ENCODE measurements around the gene LRFN3.
"Not testable (repeated sequence)": the region's sequence is repeated elsewhere in the genome, so short reads cannot be mapped to it uniquely, and the experiment has no call there.

LRFN3 gene, protein sequence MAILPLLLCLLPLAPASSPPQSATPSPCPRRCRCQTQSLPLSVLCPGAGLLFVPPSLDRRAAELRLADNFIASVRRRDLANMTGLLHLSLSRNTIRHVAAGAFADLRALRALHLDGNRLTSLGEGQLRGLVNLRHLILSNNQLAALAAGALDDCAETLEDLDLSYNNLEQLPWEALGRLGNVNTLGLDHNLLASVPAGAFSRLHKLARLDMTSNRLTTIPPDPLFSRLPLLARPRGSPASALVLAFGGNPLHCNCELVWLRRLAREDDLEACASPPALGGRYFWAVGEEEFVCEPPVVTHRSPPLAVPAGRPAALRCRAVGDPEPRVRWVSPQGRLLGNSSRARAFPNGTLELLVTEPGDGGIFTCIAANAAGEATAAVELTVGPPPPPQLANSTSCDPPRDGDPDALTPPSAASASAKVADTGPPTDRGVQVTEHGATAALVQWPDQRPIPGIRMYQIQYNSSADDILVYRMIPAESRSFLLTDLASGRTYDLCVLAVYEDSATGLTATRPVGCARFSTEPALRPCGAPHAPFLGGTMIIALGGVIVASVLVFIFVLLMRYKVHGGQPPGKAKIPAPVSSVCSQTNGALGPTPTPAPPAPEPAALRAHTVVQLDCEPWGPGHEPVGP

GRCh38 chr19:35935911-35936737 is at the start of gene LRFN3:
LRFN3 (plus strand) TSS chr19:35936374; CDS start chr19:35939426, 3,052 bp downstream.
- DNase-seq, result no peak

DNA sequence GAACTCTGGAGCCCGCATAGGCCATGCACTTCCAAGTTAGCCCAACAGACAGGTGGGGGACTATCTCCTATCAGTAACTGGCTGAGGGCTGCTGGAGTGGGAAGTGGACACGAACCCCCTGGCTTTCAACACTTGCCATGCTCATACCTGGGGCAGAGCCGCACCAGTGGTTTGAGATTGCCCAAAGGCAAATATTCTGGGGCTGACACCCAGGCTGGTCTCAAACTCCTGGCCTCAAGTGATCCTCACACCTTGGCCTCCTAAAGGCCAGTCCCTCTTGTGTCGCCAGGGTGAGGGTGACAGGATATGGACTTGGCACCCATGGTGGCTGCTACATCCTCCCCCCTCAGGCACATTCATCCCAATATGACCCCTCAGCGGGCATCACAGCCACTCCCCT is 49.0 kb upstream of the LRFN3 start:
- DNase-seq, result no peak

DNA sequence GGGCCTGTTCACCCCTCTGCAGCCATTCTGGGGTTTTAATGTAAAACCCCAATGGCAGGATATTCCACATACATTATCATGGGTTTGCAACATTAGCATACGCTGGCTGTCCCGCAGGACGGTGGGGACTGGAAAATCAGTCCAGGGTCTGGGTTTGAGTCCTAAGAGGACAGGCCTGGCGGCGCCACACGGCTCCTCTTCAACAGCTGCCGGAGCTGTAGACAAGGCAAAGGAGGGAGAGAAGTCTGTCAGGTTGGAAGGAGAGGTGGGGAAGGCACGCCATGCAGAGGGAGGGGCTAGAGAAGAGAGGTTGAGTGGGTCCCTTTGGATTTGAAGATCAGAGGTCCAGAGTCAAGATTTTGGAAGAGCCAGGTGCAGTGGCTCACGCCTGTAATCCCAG is 47.8 kb upstream of the LRFN3 start:
- DNase-seq, result no peak

DNA sequence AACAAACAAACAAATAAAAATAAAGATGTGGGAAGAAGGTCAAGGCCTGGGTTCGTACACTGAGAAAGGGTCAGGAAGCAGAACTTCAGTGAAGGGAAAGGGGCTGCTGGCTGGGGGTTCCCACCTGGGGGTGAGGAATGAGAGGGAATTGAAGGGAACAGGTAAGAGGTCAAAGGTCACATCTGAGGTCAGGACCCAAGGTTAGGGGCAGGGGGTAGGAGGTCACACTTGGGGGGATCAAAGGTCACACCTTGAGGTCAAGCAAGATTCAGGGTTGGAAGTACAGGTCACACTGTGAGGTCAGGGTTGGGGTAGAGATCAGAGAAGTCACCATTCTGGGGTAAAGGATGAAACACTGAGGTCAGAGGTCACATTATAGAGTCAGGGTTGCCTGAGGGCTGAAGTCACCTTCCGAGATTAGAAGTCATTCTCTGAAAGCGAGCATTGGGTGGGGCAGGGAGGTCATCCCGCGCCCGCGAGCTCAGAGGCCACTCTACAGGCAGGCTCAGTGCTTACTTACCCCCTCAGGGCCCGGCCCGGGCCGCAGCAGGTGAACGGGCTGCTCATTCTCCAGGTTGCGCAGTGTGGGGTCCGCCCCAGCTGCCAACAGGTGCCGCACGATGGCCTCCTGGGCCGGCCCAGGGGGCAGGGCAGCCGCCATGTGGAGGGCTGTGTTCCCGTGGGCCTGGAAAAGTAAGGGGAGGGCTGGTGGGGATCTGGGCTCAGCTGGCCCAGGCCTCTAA is 46.6 kb upstream of the LRFN3 start:
- DNase-seq, result no peak

DNA sequence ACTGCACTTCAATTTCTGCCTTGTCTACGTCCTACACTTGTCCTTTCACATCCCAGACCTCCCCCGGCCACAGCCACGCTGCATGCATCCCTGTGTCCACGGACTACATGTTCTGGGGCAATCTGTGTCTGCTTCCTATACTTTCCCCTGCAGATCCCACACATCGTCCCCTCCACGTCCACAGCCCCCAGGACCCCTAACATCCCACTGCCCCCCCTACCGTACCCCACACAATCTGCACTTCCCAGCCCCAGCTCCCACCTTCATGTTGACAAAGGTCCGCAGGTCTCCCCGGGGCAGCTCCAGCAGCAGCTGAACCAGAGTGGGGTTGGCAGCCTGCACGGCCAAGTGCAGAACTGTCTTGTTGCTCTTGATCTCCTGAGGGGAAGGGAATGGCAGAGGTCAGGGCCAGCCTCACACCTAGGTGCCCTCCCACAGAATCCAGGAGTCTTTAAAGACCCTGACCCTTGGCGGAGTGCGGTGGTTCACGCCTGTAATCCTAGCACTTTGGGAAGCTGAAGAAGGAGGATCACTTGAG is 46.0 kb upstream of the LRFN3 start:
- no peak for DNase-seq

- not testable (repeated sequence) for DNase-seq
These were observed 44.4 kb upstream of the LRFN3 start for GRCh38 chr19:35891819-35892218.

DNA sequence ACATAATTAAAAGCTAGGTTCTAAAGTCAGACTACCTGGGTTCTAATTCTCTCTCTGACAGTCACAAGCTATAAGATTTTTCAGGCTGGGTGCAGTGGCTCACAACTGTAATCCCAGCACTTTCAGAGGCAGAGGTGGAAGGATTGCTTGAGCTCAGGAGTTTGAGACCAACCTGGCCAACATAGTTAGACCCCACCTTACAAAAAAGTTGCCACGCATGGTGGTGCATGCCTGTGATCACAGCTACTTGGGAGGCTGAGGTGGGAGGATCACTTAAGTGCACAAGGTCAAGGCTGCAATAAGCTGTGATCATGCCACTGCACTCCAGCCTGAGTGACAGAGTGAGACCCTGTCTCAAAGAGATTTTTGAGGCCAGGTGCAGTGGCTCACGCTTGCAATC is 41.8 kb upstream of the LRFN3 start:
- DNase-seq, result no peak

DNA sequence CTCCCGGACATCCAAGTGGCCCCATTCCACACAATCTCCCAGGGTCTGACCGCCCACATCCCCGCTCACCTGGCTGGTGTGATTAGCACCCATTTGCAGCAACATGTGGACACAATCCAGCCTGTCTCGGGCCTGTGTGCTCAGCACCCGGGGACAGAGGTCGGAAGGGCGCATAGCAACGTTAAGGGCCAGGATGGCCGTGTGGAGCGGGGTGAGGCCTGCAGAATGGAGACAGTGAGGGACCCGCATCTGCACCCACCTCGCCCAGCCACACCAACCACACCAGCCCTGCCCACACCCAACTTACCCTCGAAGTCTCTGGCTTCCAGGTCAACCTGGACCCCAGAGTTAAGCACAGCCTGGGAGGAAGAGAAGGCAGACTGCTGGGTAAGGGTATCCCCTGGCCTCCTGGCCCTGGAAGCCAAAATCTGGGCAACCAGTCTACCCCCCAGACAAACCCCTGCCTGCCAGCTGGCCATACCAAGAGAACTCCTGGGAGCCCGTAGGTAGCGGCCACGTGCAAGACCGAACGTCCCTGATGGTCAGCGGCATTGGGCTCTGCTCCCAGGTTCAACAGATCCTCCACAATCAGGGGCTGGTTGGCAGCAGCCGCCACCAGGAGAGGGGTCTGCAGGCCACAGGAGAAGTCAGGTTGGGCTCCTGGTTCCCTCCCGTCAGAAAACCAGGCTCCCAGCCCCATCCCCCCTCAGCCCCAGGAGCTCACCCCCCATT is 40.1 kb upstream of the LRFN3 start:
- no peak for DNase-seq

DNA sequence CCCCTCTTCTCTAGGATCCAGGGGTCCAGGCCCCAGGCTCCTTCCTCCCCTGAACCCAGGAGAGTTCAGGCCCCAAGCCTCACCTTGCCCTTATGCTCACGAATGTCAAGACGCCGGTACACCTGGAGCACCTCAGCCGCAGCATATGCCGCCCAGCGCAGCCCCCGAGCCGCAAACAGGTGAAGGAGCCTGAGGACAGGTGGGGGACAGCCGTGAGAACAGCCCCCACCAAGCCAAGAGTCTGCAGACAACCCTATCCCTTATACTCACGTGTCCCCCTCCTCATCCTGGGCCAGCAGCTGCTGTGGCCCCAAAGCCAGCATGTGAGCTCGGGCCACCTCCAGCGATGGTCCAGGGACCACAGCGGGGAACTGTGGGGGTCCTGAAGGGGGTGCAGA is 39.5 kb upstream of the LRFN3 start:
- DNase-seq, result no peak

DNA sequence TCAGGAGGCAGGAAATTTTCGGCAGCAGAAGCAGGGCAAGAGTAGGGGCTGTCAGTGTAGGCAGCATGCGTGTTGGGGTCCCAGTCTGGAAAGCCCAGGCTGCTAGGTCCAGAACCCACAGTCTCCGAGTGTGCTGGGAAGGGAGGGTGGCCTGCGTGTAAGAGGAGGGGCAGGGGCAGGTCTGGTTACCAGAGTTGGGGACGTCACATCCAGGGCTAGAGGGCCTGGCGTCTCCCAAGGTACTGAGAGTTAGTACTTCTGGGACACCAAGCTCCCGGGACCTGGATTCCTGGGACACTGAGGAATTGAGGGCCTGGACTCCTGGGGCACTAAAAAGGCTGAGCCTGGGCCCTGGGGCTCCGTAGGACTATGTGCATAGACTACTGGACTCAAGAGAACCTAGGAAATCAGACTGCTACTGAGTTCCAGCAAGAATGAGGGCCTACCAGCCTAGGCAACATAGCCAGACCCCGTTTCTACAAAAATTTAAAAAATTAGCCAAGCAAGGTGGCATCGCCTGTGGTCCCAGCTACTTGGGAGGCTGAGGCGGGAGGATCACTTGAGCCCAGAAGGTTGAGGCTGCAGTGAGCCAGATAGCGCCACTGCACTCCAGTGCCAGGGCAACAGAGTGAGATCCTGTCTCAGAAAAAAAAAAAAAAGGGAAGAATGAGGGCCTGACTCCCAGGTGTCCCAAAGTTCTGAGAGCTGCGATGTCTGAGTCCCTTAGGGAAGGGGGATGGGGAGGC is 38.3 kb upstream of the LRFN3 start:
- DNase-seq, result no peak

DNA sequence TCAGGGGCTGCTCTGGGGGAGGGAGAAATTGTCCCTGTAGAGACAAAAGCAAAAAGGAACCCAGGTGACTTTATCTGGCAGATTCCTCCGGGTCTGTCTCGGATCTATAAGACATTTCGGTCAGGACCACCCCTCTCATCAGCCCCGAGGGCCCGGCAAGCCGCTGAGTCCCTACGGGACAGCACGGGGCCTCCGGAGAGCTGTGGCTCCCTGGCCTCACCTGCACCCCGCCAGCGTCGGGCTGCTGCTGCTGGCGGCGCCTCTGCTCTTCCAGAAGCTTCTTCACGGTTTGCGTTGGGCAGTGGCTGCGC is 37.7 kb upstream of the LRFN3 start:
- no peak for DNase-seq

DNA sequence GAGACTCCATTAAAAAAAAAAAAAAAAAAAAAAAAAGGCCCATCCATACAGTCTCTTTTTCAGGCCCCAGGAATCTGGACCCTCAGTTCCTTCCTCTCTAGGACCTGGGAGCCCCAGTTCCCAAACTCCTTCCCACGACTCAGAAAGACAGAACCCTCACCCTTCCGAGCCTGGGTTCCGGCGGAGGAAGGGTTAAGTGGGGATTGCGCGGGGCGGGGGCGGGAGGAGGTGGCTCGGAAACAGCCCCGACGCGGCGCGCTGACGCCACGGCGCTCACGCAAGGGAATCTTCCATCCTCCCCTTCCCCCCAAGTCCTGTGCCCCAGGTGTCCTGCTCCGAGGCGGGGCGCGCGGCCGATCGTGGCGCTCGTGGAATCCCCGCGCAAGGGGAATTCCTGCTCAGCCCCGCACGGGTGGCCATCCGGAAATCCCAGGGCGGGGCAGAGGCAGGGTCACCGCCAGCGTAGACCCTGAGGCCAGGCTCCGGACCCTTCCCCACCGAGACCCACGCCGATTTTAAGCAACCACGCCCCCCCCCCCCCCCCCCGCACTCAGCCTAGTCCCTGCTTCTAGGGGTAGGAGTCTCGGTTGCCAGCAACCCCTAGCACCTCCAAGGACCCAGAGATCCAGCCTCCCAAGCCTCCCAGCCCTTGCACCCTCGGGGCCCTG is 36.5 kb upstream of the LRFN3 start:
- DNase-seq, result peak; percentile 80

- DNase-seq, result no peak
These were observed 35.0 kb upstream of the LRFN3 start for GRCh38 chr19:35901055-35901644.

GRCh38 chr19:35901854-35902661 is 34.1 kb upstream of the LRFN3 start, which contains the start of gene HCST:
HCST (plus strand) TSS chr19:35902529; CDS start chr19:35902594, 65 bp downstream.
- DNase-seq, result peak; percentile 26

DNA sequence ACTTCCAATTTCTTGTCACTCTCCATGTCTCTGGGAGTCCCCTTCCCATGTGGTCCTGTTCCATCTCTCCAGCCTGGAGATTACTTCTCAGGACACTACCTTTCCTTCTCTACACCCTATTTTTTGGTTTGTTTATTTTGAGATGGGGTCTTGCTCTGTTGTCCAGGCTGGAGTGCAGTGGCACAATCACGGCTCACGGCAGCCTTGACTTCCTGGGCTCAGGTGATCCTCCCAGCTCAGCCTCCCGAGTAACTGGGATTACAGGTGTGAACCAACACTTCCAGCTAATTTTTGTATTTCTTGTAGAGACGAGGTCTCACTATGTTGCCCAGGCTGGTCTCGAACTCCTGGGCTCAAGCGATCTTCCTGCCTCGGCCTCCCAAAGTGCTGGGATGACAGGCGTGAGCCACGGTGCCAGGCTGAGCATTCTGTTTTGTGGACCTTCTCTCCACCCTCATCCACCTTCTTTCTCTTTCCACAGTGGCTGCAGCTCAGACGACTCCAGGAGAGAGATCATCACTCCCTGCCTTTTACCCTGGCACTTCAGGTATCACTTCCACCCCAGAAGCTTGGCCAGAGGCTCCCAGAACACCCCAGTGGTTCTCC is 33.2 kb upstream of the LRFN3 start:
- DNase-seq, result no peak

- DNase-seq, result peak; percentile 87
These were observed 32.5 kb upstream of the LRFN3 start for GRCh38 chr19:35903550-35904179.

- no peak for DNase-seq
These were observed 31.7 kb upstream of the LRFN3 start for GRCh38 chr19:35904311-35905068.
